Measurements from ENCODE around the gene TSSK3.

TSSK3 gene

DNA sequence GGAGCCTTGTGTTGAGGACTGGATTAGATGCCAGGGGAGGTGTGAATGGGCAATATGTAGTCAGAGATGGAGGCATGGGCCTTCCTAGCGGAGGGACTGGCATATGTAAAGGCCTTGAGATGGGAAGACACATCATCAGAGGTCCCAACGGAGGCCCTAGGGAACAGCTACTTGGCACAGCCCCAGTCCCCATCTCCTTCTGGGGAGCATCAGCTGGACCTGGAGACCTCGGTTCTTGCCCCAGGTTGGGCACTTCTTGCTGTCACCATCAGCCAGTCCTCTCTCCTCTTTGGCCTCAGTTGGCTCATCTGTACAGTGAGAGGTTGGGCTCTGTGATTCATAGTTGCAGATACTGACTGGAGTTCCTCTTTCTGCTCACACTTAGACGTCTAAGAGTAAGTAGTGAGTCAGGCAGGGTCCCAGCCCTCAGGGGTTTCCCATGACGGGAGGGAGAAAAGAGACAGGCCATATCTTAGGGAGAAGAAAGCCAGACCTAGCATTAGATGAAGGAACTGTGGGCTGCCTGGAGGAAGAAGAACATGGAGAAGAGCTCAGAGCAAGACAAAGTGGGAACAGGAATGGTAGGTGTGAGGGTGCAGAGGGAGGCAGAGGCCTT lies 22.9 kb upstream of the TSSK3 start:
- in situ Hi-C loops (cut with HindIII; ENCODE audit: low sequenced_read_pairs), result no loop called here
- peak; percentile 47 for DNase-seq (ENCODE audit: low read depth, low spot score)

DNA sequence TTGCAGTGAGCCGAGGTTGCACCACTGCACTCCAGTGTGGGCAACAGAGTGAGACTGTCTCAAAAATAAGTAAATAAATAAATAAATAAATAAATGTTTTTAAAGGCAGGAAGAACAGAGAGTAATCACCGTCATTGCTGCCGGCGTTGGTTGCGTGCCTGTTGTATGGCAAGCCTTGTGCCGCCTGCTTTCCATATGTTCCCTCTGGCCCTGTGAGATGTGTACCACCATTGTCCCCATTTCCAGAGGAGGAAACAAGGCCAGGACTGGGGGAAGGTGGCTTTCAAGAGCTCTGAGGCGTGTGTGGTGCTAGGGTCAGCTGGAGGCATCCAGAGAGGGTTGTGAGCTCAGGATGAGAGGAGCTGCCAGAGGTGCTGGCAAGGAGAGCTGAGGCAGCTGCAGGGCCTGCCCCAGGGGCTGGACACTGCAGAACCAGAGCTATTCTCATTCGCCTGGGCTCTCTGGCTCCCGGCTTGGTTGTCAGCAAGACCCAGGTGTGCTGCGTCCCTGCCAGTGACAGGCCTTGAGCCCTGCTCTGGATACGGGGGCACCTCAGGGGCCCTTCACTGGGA lies 21.1 kb upstream of the TSSK3 start:
- DNase-seq (ENCODE audit: low read depth, low spot score), result no peak
- TF ChIP-seq CTCF (IDR thresholded peaks at IDR 0.05; ENCODE audit: low read depth, low read length), result no peak
- in situ Hi-C loops (cut with HindIII; ENCODE audit: low sequenced_read_pairs), result no loop called here
- H3K4me3 ChIP-seq (ENCODE audit: low read depth, low read length), result no peak overlapping the region

More for the DNA sequence above, 22.9 kb upstream of the TSSK3 start:
- no peak for TF ChIP-seq CTCF (IDR thresholded peaks at IDR 0.05; ENCODE audit: low read depth, low read length)
- H3K4me3 ChIP-seq (ENCODE audit: low read depth, low read length), result no peak overlapping the region

- in situ Hi-C loops (cut with HindIII; ENCODE audit: low sequenced_read_pairs), result no loop called here
- no peak overlapping the region for H3K4me3 ChIP-seq (ENCODE audit: low read depth, low read length)
- no peak for TF ChIP-seq CTCF (IDR thresholded peaks at IDR 0.05; ENCODE audit: low read depth, low read length)
- DNase-seq (ENCODE audit: low read depth, low spot score), result no peak
These were observed 20.4 kb upstream of the TSSK3 start for GRCh38 chr1:32341971-32342370.

DNA sequence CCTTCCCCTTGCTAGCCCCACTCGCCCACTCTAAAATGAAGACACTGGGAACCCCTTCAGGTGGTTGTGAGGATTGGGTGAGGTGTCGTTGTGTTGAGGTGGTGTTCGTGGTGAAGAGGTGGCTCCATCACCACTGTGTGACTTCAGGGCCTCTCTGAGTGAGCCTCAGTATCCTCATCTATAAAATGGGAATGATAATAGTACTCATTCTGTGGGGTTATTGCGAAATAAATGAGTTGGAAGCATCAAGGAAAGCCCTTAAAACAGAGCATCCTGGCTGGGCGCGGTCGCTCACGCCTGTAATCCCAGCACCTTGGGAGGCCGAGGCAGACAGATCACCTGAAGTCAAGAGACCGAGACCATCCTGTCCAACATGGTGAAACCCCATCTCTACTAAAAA lies 19.6 kb upstream of the TSSK3 start:
- DNase-seq (ENCODE audit: low read depth, low spot score), result no peak
- in situ Hi-C loops (cut with HindIII; ENCODE audit: low sequenced_read_pairs), result no loop called here
- no peak for TF ChIP-seq CTCF (IDR thresholded peaks at IDR 0.05; ENCODE audit: low read depth, low read length)
- no peak overlapping the region for H3K4me3 ChIP-seq (ENCODE audit: low read depth, low read length)

DNA sequence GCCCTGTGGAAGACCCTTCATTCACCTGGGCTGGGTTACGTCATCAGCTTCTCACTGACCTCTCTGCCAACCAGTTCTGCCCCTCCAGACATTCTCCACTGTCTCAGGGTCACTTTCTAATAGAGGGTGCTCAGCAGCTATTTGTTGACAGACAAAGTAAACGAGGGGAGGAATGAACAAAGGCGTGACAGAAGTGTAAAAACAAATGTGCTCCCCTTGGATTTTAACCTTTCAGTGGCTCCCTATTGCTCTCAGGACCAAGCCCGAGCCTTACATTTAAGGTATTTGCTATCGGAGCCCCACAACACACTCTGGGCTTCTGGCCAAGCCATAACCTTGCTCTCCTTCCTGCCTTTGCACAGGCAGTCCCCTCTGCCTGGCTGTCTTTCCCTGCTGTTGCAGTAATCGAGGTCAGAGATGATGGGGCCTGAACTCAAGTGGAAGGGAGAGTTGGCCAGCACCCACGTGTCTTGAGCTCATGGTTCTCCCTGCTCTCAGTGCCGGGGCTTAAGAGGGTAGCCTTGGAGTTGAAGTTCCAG lies 17.0 kb upstream of the TSSK3 start:
- in situ Hi-C loops (cut with HindIII; ENCODE audit: low sequenced_read_pairs), result no loop called here
- DNase-seq (ENCODE audit: low read depth, low spot score), result peak; percentile 58
- no peak overlapping the region for H3K4me3 ChIP-seq (ENCODE audit: low read depth, low read length)
- TF ChIP-seq CTCF (IDR thresholded peaks at IDR 0.05; ENCODE audit: low read depth, low read length), result no peak

GRCh38 chr1:32346532-32347157 lies 15.7 kb upstream of the TSSK3 start:
- no peak for TF ChIP-seq CTCF (IDR thresholded peaks at IDR 0.05; ENCODE audit: low read depth, low read length)
- in situ Hi-C loops (cut with HindIII; ENCODE audit: low sequenced_read_pairs), result no loop called here
- no peak overlapping the region for H3K4me3 ChIP-seq (ENCODE audit: low read depth, low read length)
- no peak for DNase-seq (ENCODE audit: low read depth, low spot score)

All from astrocyte of the spinal cord (primary cell).